NCI-H774 (cell line): ENCODE results near the gene PGS1.

Experiments used
- DNase-seq: peaks from one replicate; lab custom pipeline; 2025; lab: John Stamatoyannopoulos, UW

PGS1 gene

GRCh38 chr17:78427140-78427539 is 48.7 kb downstream of the PGS1 start:
- no peak for DNase-seq

GRCh38 chr17:78428025-78428575 is 49.7 kb downstream of the PGS1 start:
- no peak for DNase-seq

GRCh38 chr17:78428836-78429617 is 50.6 kb downstream of the PGS1 start:
- DNase-seq, result no peak

- no peak for DNase-seq
These were observed 51.2 kb downstream of the PGS1 start for GRCh38 chr17:78429618-78429995.

GRCh38 chr17:78430892-78431691 is 52.6 kb downstream of the PGS1 start:
- DNase-seq, result no peak

GRCh38 chr17:78431692-78431958 is 53.2 kb downstream of the PGS1 start:
- no peak for DNase-seq

GRCh38 chr17:78432226-78433012 is 54.0 kb downstream of the PGS1 start:
- DNase-seq, result no peak

- DNase-seq, result no peak
These were observed 54.7 kb downstream of the PGS1 start for GRCh38 chr17:78433013-78433727.

- DNase-seq, result no peak
These were observed 55.4 kb downstream of the PGS1 start for GRCh38 chr17:78433780-78434335.

- no peak for DNase-seq
These were observed 56.2 kb downstream of the PGS1 start for GRCh38 chr17:78434455-78435329.

GRCh38 chr17:78435330-78436005 is 57.0 kb downstream of the PGS1 start:
- no peak for DNase-seq

- no peak for DNase-seq
These were observed 59.2 kb downstream of the PGS1 start for GRCh38 chr17:78437508-78438169.

- DNase-seq, result no peak
These were observed 59.8 kb downstream of the PGS1 start for GRCh38 chr17:78438271-78438691.

- no peak for DNase-seq
These were observed 60.4 kb downstream of the PGS1 start for GRCh38 chr17:78438694-78439325.

GRCh38 chr17:78441271-78441971 is 63.0 kb downstream of the PGS1 start:
- no peak for DNase-seq

- no peak for DNase-seq
These were observed 64.3 kb downstream of the PGS1 start for GRCh38 chr17:78442648-78443218.

GRCh38 chr17:78444392-78444791 is 65.9 kb downstream of the PGS1 start:
- no peak for DNase-seq

GRCh38 chr17:78446833-78447232 is 68.4 kb downstream of the PGS1 start:
- no peak for DNase-seq
